K562 (cell line): Measurements from ENCODE around the gene PAPOLB. TPM values are rescaled to one million over a fixed set of nuclear protein-coding genes. Genes with fewer than 3 reads are reported as not detected.

Experiments used
- ATAC-seq: fragments of 200-7000 bp; cut with Tn5 transposase; 3 replicates; pipeline ENCODE4 v1.9.1; 2020; ENCODE audit warnings: moderate library complexity
- BruUV-seq: library from RNA; stranded (reverse); fragments of 400-500 nt; replicated peaks from 2 replicates; lab custom pipeline; 2021; lab: Mats Ljungman, UMichigan
- CTCF ChIA-PET: fragments of 300-600 bp; formaldehyde crosslinking; extraction: SDS; loops from one replicate; lab custom pipeline; 2021; ENCODE audit warnings: low intra/inter-chr PET ratio; lab: Yijun Ruan, JAX
- POLR2A ChIA-PET: fragments of 300-600, 350-650 bp; sonication (Branson Sonifier 250); formaldehyde crosslinking; extraction: SDS; loops from one replicate; lab custom pipeline; 2021; ENCODE audit warnings: antibody characterized with exemption, inconsistent platforms; lab: Yijun Ruan, JAX
- DNase-seq, 4 experiments: peaks; one replicate each; pipeline versions ENCODE4 v3.0.0 to v3.0.0-alpha.2; 2011 to 2018; ENCODE audit warnings: low spot score in 3 of 4, mixed read lengths in 3 of 4; ENCODE audit errors: extremely low read depth in 1 of 4
- FAIRE-seq: peaks from 2 replicates; lab custom pipeline; 2011; peaks lifted over from hg19 to GRCh38; lab: Jason Lieb, UNC
- H2AFZ ChIP-seq: 2 replicates; pipeline ENCODE4 v1.6.0; 2011; ENCODE audit warnings: low read depth, low read length, control low read depth, inconsistent platforms
- H3K27ac ChIP-seq: fragments of 200-600 bp; 3 replicates; pipeline ENCODE4 v1.8.0; 2011; ENCODE audit warnings: low read depth, mild to moderate bottlenecking, control low read depth, inconsistent platforms, low read length, moderate library complexity, mixed read lengths; ENCODE audit errors: extremely low read depth
- H3K27me3 ChIP-seq, 2 experiments: fragments of 300-600 bp in 1 of 2; 2 replicates in 1 of 2; 3 replicates in 1 of 2; pipeline versions ENCODE4 v1.6.0 to v1.8.0; 2011; ENCODE audit warnings: inconsistent platforms in 2 of 2, low read length in 2 of 2, mild to moderate bottlenecking in 1 of 2, mixed read lengths in 1 of 2, moderate library complexity in 1 of 2; ENCODE audit not compliant: control insufficient read depth in 2 of 2, insufficient read depth in 2 of 2
- H3K36me3 ChIP-seq: fragments of 300-600 bp; 3 replicates; pipeline ENCODE4 v1.8.0; 2011; ENCODE audit warnings: mild to moderate bottlenecking, low read length, inconsistent platforms; ENCODE audit not compliant: control insufficient read depth, insufficient read depth
- H3K4me1 ChIP-seq, 2 experiments: fragments of 200-600 bp in 1 of 2; replicated peaks in 1 of 2; 2 replicates in 1 of 2; 3 replicates in 1 of 2; pipeline versions ENCODE4 v1.5.1 to v1.8.0; 2011; ENCODE audit warnings: inconsistent platforms in 2 of 2, low read length in 2 of 2, mild to moderate bottlenecking in 1 of 2, mixed read lengths in 1 of 2, moderate library complexity in 1 of 2; ENCODE audit not compliant: control insufficient read depth in 2 of 2, insufficient read depth in 2 of 2
- H3K4me2 ChIP-seq: 2 replicates; pipeline ENCODE4 v1.6.1; 2011; ENCODE audit warnings: low read length, control low read depth, inconsistent platforms, mixed read lengths; ENCODE audit not compliant: insufficient read depth
- H3K4me3 ChIP-seq: fragments of 200-600 bp; sonication (generic), shearing (Covaris generic); 2 replicates; pipeline ENCODE4 v1.5.1; 2016; ENCODE audit warnings: control low read depth, inconsistent platforms
- H3K79me2 ChIP-seq: fragments of 200-600 bp; 3 replicates; pipeline ENCODE4 v1.8.0; 2011; ENCODE audit warnings: low read length, inconsistent platforms; ENCODE audit not compliant: control insufficient read depth, insufficient read depth
- H3K9ac ChIP-seq, 2 experiments: 2 replicates each; pipeline versions ENCODE4 v1.6.0 to v1.6.1; 2011; ENCODE audit warnings: low read depth in 2 of 2, low read length in 2 of 2, control low read depth in 1 of 2, inconsistent platforms in 1 of 2, mild to moderate bottlenecking in 1 of 2, mixed read lengths in 1 of 2; ENCODE audit not compliant: insufficient read depth in 1 of 2
- H3K9me1 ChIP-seq: one replicate; pipeline ENCODE4 v1.6.0; 2011; ENCODE audit warnings: inconsistent platforms, mild to moderate bottlenecking, low read length, moderate library complexity; ENCODE audit not compliant: control insufficient read depth, insufficient read depth
- H3K9me3 ChIP-seq: replicated peaks from 2 replicates; pipeline ENCODE4 v1.5.1; 2011; ENCODE audit warnings: low read depth, low read length, inconsistent platforms; ENCODE audit not compliant: control insufficient read depth, insufficient read depth
- H4K20me1 ChIP-seq: replicated peaks from 2 replicates; pipeline ENCODE4 v1.6.1; 2011; ENCODE audit warnings: low read length, inconsistent platforms, mixed read lengths; ENCODE audit not compliant: control insufficient read depth, insufficient read depth
- E2F6 ChIP-seq, 2 experiments: IDR thresholded peaks; 2 replicates each; pipeline ENCODE4 v1.6.1; 2011; ENCODE audit warnings: borderline replicate concordance in 1 of 2, control low read depth in 1 of 2, low read depth in 1 of 2, low read length in 1 of 2, mild to moderate bottlenecking in 1 of 2, mixed read lengths in 1 of 2, moderate library complexity in 1 of 2; ENCODE audit not compliant: insufficient read depth in 1 of 2, insufficient read length in 1 of 2, poor library complexity in 1 of 2, severe bottlenecking in 1 of 2; ENCODE audit errors: extremely low read depth in 1 of 2
- HCFC1 ChIP-seq: IDR thresholded peaks from 2 replicates; pipeline ENCODE4 v1.6.1; 2012; ENCODE audit warnings: low read depth, low read length, improper control_type of control experiment
- SMC3 ChIP-seq: conservative IDR thresholded peaks from 2 replicates; pipeline ENCODE4 v1.6.1; 2011; ENCODE audit warnings: low read depth, low read length, improper control_type of control experiment; ENCODE audit not compliant: insufficient read depth
- THRAP3 ChIP-seq: fragments of 450-650 bp; IDR thresholded peaks from 2 replicates; pipeline ENCODE4 v1.6.1; 2016; ENCODE audit warnings: mild to moderate bottlenecking, inconsistent platforms, borderline replicate concordance
- ZBTB1 ChIP-seq: sonication (generic); formaldehyde crosslinking; IDR thresholded peaks from 2 replicates; pipeline ENCODE4 v1.8.1; 2023; ENCODE audit warnings: missing genetic modification reagents, low read depth, mild to moderate bottlenecking, borderline replicate concordance
- ZC3H8 ChIP-seq: fragments of 450-650 bp; IDR thresholded peaks from 2 replicates; pipeline ENCODE4 v1.6.1; 2017
- ZNF12 ChIP-seq: sonication (generic); formaldehyde crosslinking; IDR thresholded peaks from 2 replicates; pipeline ENCODE4 v1.4.0; 2020; ENCODE audit warnings: mild to moderate bottlenecking, missing genetic modification reagents
- ZNF324 ChIP-seq: fragments of 250-450 bp; sonication (Bioruptor Pico); IDR thresholded peaks from 2 replicates; pipeline ENCODE4 v1.4.0; 2020; ENCODE audit warnings: mild to moderate bottlenecking
- ZNF41 ChIP-seq: fragments of 250-450 bp; sonication (Bioruptor Pico); conservative IDR thresholded peaks from 2 replicates; pipeline ENCODE4 v1.4.0; 2020; ENCODE audit warnings: mild to moderate bottlenecking
- ZNF584 ChIP-seq: fragments of 200-800 bp; sonication (Bioruptor generic); IDR thresholded peaks from 2 replicates; pipeline ENCODE4 v1.6.1; 2016; ENCODE audit warnings: low read depth, mild to moderate bottlenecking, missing genetic modification characterization, missing compliant biosample characterization
- whole genome bisulfite sequencing: fragments of 100-300 bp; shearing (Covaris generic); methylation state at CpG from one replicate; pipeline ENCODE4 v1.1.6; 2016; ENCODE audit warnings: low coverage, mixed read lengths; ENCODE audit not compliant: insufficient coverage; ENCODE audit errors: missing lambda C conversion rate; 5-methylcytosine and 5-hydroxymethylcytosine counted together
- in situ Hi-C: fragments of 300-500 bp; cut with MboI; formaldehyde crosslinking; loops from 4 replicates; pipeline ENCODE4 v1.15.0; 2018; ENCODE audit warnings: inconsistent platforms, mixed read lengths
- intact Hi-C: fragments of 100-400 bp; cut with micrococcal nuclease; formaldehyde crosslinking; loops from 2 replicates; pipeline ENCODE4 v1.14.2; 2022
- polyA plus RNA-seq, 8 experiments: library from polyadenylated mRNA; depleted of rRNA in 4 of 8; stranded (reverse) in 5 of 8; unstranded in 3 of 8; fragments of >200 nt; fragmentation: Nextera tagmentation in 2 of 8; fragmentation: Illumina TruSeq in 1 of 8; extraction: Ambion mirVana in 2 of 8; extraction: Trizol in 1 of 8; gene quantifications; 2 replicates each; pipeline versions ENCODE4 v1.2.1 to v1.2.3, GENCODE V29; 2011 to 2014; ENCODE audit warnings: inconsistent platforms in 1 of 8, missing spikeins in 1 of 8
- total RNA-seq, 7 experiments: library from RNA; depleted of rRNA in 6 of 7; stranded (reverse); fragments of >200 nt in 6 of 7; fragmentation: Illumina TruSeq in 2 of 7; extraction: Trizol in 2 of 7; gene quantifications; 2 replicates each; pipeline versions ENCODE4 v1.2.1 to v1.2.3, GENCODE V29; 2011 to 2021; ENCODE audit warnings: low replicate concordance in 1 of 7

Gene PAPOLB
- total and polyA plus RNA-seq, 9 of the 15 experiments (the other 6 are each of a cell fraction or from before 2014, with no cell fraction given) = 0.04 to 0.33 (median 0.16) TPM; not detected in 4

DNA sequence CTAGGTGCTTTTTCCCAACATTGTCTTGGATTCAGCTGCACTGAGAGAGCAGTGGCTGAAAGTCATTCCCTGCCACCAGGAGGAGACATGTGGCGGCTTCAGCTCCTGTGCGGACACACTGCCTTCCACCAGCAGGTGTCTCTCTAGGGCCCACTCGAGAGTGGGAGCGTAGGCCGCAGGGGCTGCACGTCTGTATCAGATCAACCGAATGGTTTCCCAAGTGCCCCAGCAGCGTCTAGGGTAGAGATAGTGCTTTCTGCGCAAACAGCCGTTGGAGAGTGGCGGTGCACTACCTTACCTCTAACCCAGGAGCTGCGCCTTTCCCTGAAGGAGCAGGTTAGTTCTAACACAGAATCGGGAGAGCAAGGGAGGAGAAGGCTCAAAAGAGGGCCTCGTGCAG lies 31.7 kb downstream of the PAPOLB start (continued):
- TF ChIP-seq SMC3 = peak; percentile 89
- peak in 1 of 2 experiments; percentile 33 for TF ChIP-seq E2F6 (IDR thresholded peaks at IDR 0.05; ENCODE audit: borderline replicate concordance in 1 of 2, extremely low read depth in 1 of 2, insufficient read depth in 1 of 2, insufficient read length in 1 of 2, low read depth in 1 of 2, low read length in 1 of 2, poor library complexity in 1 of 2, severe bottlenecking in 1 of 2)
- no peak for TF ChIP-seq ZNF41
- peak; percentile 45; the same call in 1 of the 2 replicates for TF ChIP-seq HCFC1
- TF ChIP-seq THRAP3 = no peak
- no peak for TF ChIP-seq ZNF584 (CRISPR knock-in tag)
- TF ChIP-seq ZNF12 (CRISPR knock-in tag) = 0 out of 2 replicates have a peak, but pooled peaks have one; percentile 51
- no peak for TF ChIP-seq ZNF324
- TF ChIP-seq, all 486 proteins: peak for 71

DNA sequence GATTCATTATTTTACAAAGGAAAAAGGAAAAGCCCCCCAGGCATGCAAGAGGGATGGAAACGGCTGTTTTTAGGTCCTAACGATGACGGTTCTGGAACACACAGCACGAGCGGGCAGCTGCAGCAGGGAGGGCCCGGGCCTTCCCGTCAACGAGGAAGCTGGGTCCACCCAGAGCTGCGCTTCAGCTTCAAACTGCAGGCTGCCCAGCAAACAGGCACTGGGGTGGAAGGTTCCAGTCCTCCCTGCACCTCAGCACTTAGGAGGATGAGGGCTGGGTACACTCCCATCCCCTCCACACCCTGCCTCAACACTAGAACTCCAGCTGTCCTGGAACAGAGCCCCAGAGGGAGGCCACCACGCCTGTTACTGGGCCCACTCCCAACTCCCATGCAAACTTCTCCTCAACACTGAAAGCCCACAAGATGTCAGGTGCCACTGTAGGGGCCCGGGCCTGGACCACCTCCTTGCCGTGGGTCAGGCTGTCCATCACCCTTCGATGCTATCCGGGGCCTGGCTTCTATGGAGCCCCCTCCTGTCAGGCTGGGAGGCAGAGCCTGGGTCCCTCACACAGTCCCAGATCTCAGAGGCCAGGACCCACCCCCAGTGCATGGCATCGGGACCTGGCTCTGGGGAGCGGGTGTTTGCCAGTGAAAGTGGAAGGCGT lies 33.0 kb downstream of the PAPOLB start:
- H3K9ac ChIP-seq = peak overlapping the region in 1 of 2 experiments; percentile 20; a peak in 1 of 4 replicates
- DNase-seq (no peak), FAIRE-seq (no peak), ATAC-seq (no peak)
- H3K9me1 ChIP-seq = no peaks in the 10 kb centered on the region
- intact Hi-C loops = no loop called here
- H3K79me2 ChIP-seq = no peaks in the 10 kb centered on the region
- peaks cover 3 to 13% of the 10 kb centered on the region in 2 experiments; a peak in 3 of 5 replicates for H3K4me1 ChIP-seq
- H2AFZ ChIP-seq = no peak overlapping the region
- no peak overlapping the region for H3K27ac ChIP-seq
- BruUV-seq = no TSS peak
- no peak overlapping the region for H3K4me3 ChIP-seq
- in situ Hi-C loops = no loop called here
- WGBS = 62% methylated on average over 16 of the region's 17 CpGs
- TF ChIP-seq ZBTB1 (CRISPR knock-in tag) = no peak
- no peak for TF ChIP-seq ZC3H8
- CTCF ChIA-PET = no interaction called here
- POLR2A ChIA-PET = interaction anchor here (0.9 kb wide), 1 partner anchor 9 kb away, joined by 3 read pairs; no protein-coding TSS in a partner anchor
- no peak overlapping the region for H3K4me2 ChIP-seq
- no peaks in the 10 kb centered on the region for H3K36me3 ChIP-seq
- no peaks in the 10 kb centered on the region for H3K9me3 ChIP-seq
- H4K20me1 ChIP-seq = no peaks in the 10 kb centered on the region
- no peaks in the 10 kb centered on the region for H3K27me3 ChIP-seq
